ENCODE results near the gene PIAS1. TPM values are rescaled to one million over a fixed set of nuclear protein-coding genes. Genes with fewer than 3 reads are reported as not detected.
A peak's percentile ranks its signal among the peaks of the same experiment; 100 is the strongest.

Gene PIAS1
- total RNA-seq, 1 experiment from 2014 or later = 29.7 TPM

DNA sequence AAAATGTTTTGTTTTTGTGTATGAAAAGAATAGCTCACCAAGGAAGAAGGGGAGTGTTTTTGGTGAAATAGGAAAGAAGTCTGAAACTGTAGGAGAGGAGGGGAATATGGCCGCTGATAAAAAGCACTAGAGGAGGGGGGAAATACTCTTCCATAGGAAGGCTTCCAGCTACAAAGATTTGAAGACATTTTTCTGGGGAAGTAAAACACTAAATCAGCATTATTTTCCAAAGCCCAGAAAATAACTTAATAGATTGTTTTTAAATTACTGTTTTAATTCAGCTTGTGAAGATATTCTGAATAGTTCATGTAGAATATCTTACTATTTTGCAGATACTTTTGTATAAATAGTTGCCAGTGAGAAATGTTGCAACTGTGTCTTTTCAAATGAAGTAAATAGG is 96.1 kb downstream of the PIAS1 start (continued):
- TF ChIP-seq KAT7 (CRISPR knock-in tag; IDR thresholded peaks at IDR 0.05; ENCODE audit: borderline replicate concordance) = no peak

DNA sequence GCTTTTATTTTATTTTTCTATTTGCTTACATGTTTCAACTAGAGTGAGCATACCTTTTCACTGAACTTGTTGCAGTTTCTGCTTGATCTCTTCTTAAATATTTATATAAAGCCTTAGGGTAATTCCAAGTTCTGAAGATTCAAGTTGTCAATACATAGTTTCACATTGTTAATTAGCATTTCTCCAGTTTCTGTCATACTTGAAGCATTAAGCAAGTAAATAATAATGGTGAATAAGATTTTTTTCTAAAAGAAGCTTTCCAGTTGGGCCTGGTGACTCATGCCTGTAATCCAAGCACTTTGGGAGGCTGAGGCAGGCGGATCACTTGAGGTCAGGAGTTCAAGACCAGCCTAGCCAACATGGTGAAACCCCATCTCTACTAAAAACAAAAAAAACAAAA is 97.2 kb downstream of the PIAS1 start:
- H3K27ac Mint-ChIP-seq = no peak overlapping the region
- no peak for ATAC-seq

DNA sequence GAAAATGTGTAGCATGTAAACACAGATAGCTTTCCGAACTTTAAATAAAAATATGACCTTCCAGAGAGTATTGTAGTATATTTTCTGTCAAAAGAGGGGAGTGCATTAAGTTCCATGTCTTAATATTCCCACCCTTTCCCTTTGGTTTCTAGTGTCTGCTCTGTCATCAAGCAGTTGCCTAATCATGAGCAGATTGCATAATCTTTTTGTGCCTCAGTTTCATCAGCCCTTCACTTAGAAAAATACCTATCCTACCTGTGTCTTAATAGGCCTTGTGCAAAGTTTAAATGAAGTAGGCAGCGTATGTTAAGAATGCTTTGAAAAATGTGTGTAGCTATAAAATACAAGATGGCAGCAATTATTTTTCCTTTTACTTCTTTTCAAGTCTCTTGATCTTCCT is 98.2 kb downstream of the PIAS1 start:
- no peak for DNase-seq (ENCODE audit: low spot score)
- Mint-ChIP-seq H3K4me3 (no peak overlapping the region), H3K9me3 (no peaks in the 10 kb centered on the region), H3K27ac (0 out of 2 replicates have a peak overlapping the region, but pooled peaks have one; percentile 9), H3K4me1 (peaks cover 7% of the 10 kb centered on the region), H3K27me3 (ENCODE audit: low read depth) (no peaks in the 10 kb centered on the region), H3K36me3 (no peaks in the 10 kb centered on the region)
- POLR2A ChIA-PET = interaction anchor here (0.6 kb wide), 1 partner anchor 123 kb away, joined by 3 read pairs; no protein-coding TSS in a partner anchor
- CTCF ChIA-PET = interaction anchor here (0.6 to 2.0 kb wide), 3 partner anchors 10 to 289 kb away, joined by 3 to 15 read pairs (median 4); no protein-coding TSS in a partner anchor
- no peak for ATAC-seq
- TF ChIP-seq, protein P1, sequence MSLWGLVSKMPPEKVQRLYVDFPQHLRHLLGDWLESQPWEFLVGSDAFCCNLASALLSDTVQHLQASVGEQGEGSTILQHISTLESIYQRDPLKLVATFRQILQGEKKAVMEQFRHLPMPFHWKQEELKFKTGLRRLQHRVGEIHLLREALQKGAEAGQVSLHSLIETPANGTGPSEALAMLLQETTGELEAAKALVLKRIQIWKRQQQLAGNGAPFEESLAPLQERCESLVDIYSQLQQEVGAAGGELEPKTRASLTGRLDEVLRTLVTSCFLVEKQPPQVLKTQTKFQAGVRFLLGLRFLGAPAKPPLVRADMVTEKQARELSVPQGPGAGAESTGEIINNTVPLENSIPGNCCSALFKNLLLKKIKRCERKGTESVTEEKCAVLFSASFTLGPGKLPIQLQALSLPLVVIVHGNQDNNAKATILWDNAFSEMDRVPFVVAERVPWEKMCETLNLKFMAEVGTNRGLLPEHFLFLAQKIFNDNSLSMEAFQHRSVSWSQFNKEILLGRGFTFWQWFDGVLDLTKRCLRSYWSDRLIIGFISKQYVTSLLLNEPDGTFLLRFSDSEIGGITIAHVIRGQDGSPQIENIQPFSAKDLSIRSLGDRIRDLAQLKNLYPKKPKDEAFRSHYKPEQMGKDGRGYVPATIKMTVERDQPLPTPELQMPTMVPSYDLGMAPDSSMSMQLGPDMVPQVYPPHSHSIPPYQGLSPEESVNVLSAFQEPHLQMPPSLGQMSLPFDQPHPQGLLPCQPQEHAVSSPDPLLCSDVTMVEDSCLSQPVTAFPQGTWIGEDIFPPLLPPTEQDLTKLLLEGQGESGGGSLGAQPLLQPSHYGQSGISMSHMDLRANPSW (CRISPR knock-in tag; conservative IDR thresholded peaks at IDR 0.05; ENCODE audit: low read depth) = no peak
- TF ChIP-seq ZNF317 (CRISPR knock-in tag; IDR thresholded peaks at IDR 0.05; ENCODE audit: borderline replicate concordance, low read depth) = no peak
- TF ChIP-seq, protein P2, sequence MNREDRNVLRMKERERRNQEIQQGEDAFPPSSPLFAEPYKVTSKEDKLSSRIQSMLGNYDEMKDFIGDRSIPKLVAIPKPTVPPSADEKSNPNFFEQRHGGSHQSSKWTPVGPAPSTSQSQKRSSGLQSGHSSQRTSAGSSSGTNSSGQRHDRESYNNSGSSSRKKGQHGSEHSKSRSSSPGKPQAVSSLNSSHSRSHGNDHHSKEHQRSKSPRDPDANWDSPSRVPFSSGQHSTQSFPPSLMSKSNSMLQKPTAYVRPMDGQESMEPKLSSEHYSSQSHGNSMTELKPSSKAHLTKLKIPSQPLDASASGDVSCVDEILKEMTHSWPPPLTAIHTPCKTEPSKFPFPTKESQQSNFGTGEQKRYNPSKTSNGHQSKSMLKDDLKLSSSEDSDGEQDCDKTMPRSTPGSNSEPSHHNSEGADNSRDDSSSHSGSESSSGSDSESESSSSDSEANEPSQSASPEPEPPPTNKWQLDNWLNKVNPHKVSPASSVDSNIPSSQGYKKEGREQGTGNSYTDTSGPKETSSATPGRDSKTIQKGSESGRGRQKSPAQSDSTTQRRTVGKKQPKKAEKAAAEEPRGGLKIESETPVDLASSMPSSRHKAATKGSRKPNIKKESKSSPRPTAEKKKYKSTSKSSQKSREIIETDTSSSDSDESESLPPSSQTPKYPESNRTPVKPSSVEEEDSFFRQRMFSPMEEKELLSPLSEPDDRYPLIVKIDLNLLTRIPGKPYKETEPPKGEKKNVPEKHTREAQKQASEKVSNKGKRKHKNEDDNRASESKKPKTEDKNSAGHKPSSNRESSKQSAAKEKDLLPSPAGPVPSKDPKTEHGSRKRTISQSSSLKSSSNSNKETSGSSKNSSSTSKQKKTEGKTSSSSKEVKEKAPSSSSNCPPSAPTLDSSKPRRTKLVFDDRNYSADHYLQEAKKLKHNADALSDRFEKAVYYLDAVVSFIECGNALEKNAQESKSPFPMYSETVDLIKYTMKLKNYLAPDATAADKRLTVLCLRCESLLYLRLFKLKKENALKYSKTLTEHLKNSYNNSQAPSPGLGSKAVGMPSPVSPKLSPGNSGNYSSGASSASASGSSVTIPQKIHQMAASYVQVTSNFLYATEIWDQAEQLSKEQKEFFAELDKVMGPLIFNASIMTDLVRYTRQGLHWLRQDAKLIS (CRISPR knock-in tag; IDR thresholded peaks at IDR 0.05; ENCODE audit: borderline replicate concordance) = no peak
- TF ChIP-seq ZNF219 (CRISPR knock-in tag; IDR thresholded peaks at IDR 0.05; ENCODE audit: borderline replicate concordance) = no peak
- TF ChIP-seq TCF7 (CRISPR knock-in tag; IDR thresholded peaks at IDR 0.05; ENCODE audit: low read depth) = no peak
- TF ChIP-seq NFE2L1 (CRISPR knock-in tag; IDR thresholded peaks at IDR 0.05) = no peak
- TF ChIP-seq FOXK1 (CRISPR knock-in tag; IDR thresholded peaks at IDR 0.05) = no peak
- TF ChIP-seq, protein P3, sequence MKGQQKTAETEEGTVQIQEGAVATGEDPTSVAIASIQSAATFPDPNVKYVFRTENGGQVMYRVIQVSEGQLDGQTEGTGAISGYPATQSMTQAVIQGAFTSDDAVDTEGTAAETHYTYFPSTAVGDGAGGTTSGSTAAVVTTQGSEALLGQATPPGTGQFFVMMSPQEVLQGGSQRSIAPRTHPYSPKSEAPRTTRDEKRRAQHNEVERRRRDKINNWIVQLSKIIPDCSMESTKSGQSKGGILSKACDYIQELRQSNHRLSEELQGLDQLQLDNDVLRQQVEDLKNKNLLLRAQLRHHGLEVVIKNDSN (CRISPR knock-in tag; IDR thresholded peaks at IDR 0.05) = no peak
- TF ChIP-seq, protein P4, sequence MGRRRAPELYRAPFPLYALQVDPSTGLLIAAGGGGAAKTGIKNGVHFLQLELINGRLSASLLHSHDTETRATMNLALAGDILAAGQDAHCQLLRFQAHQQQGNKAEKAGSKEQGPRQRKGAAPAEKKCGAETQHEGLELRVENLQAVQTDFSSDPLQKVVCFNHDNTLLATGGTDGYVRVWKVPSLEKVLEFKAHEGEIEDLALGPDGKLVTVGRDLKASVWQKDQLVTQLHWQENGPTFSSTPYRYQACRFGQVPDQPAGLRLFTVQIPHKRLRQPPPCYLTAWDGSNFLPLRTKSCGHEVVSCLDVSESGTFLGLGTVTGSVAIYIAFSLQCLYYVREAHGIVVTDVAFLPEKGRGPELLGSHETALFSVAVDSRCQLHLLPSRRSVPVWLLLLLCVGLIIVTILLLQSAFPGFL (CRISPR knock-in tag; IDR thresholded peaks at IDR 0.05; ENCODE audit: borderline replicate concordance) = no peak
- no peak for TF ChIP-seq ETV6 (CRISPR knock-in tag; IDR thresholded peaks at IDR 0.05)

More for the DNA sequence above, 97.2 kb downstream of the PIAS1 start:
- TF ChIP-seq, protein P5, sequence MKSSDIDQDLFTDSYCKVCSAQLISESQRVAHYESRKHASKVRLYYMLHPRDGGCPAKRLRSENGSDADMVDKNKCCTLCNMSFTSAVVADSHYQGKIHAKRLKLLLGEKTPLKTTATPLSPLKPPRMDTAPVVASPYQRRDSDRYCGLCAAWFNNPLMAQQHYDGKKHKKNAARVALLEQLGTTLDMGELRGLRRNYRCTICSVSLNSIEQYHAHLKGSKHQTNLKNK (CRISPR knock-in tag; IDR thresholded peaks at IDR 0.05) = no peak
- TF ChIP-seq, protein P6, sequence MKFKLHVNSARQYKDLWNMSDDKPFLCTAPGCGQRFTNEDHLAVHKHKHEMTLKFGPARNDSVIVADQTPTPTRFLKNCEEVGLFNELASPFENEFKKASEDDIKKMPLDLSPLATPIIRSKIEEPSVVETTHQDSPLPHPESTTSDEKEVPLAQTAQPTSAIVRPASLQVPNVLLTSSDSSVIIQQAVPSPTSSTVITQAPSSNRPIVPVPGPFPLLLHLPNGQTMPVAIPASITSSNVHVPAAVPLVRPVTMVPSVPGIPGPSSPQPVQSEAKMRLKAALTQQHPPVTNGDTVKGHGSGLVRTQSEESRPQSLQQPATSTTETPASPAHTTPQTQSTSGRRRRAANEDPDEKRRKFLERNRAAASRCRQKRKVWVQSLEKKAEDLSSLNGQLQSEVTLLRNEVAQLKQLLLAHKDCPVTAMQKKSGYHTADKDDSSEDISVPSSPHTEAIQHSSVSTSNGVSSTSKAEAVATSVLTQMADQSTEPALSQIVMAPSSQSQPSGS (CRISPR knock-in tag; IDR thresholded peaks at IDR 0.05; ENCODE audit: borderline replicate concordance, low read depth) = no peak
- TF ChIP-seq, protein P7, sequence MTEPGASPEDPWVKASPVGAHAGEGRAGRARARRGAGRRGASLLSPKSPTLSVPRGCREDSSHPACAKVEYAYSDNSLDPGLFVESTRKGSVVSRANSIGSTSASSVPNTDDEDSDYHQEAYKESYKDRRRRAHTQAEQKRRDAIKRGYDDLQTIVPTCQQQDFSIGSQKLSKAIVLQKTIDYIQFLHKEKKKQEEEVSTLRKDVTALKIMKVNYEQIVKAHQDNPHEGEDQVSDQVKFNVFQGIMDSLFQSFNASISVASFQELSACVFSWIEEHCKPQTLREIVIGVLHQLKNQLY (CRISPR knock-in tag; IDR thresholded peaks at IDR 0.05) = no peak
- no peak for TF ChIP-seq NR1H2 (CRISPR knock-in tag; IDR thresholded peaks at IDR 0.05)
- no peak for TF ChIP-seq ETV6 (CRISPR knock-in tag; IDR thresholded peaks at IDR 0.05)
- no peak for TF ChIP-seq MXD4 (CRISPR knock-in tag; IDR thresholded peaks at IDR 0.05; ENCODE audit: borderline replicate concordance)
- no peak for TF ChIP-seq EMX1 (CRISPR knock-in tag; IDR thresholded peaks at IDR 0.05)
- TF ChIP-seq, protein P8, sequence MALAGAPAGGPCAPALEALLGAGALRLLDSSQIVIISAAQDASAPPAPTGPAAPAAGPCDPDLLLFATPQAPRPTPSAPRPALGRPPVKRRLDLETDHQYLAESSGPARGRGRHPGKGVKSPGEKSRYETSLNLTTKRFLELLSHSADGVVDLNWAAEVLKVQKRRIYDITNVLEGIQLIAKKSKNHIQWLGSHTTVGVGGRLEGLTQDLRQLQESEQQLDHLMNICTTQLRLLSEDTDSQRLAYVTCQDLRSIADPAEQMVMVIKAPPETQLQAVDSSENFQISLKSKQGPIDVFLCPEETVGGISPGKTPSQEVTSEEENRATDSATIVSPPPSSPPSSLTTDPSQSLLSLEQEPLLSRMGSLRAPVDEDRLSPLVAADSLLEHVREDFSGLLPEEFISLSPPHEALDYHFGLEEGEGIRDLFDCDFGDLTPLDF (CRISPR knock-in tag; IDR thresholded peaks at IDR 0.05) = no peak
- Mint-ChIP-seq H3K36me3 (peaks cover 8% of the 10 kb centered on the region), H3K4me3 (no peak overlapping the region), H3K27me3 (ENCODE audit: low read depth) (no peaks in the 10 kb centered on the region), H3K9me3 (no peaks in the 10 kb centered on the region), H3K4me1 (peaks cover 7% of the 10 kb centered on the region)
- no peak for DNase-seq (ENCODE audit: low spot score)
- CTCF ChIA-PET = interaction anchor here (2.0 kb wide), 1 partner anchor 288 kb away, joined by 15 read pairs; no protein-coding TSS in a partner anchor
- POLR2A ChIA-PET = no interaction called here

All from WTC11 (cell line).